ENCODE data around the gene RBMY1D.
"Not testable (repeated sequence)": the region's sequence is repeated elsewhere in the genome, so short reads cannot be mapped to it uniquely, and the experiment has no call there.

Gene RBMY1D

GRCh38 chrY:21894426-21894825, at the start of gene RBMY1D:
Gene RBMY1D (minus strand): TSS chrY:21894526. CDS start chrY:21892513, 2,013 bp downstream.
- not testable (repeated sequence) for H3F3A ChIP-seq (ENCODE audit: insufficient read depth); H3K9ac ChIP-seq (ENCODE audit: low read length); H3K4me3 ChIP-seq (ENCODE audit: insufficient read depth, low read length, poor library complexity, severe bottlenecking); H3K4me2 ChIP-seq (ENCODE audit: low read depth, low read length, poor library complexity, severe bottlenecking); H3K9me3 ChIP-seq (ENCODE audit: insufficient read depth, low read length); H3K27me3 ChIP-seq (ENCODE audit: low read length); H3K36me3 ChIP-seq (ENCODE audit: low read length); H3K9me2 ChIP-seq (replicated peaks; ENCODE audit: insufficient read depth, low read length); H2AFZ ChIP-seq (ENCODE audit: low read depth, low read length, severe bottlenecking); H3K79me2 ChIP-seq (ENCODE audit: insufficient read depth, low read length); H3K27ac ChIP-seq (ENCODE audit: low read depth, low read length); H4K20me1 ChIP-seq (ENCODE audit: low read depth, low read length)

- H3K27me3 ChIP-seq (ENCODE audit: low read length); H3F3A ChIP-seq (ENCODE audit: insufficient read depth); H3K79me2 ChIP-seq (ENCODE audit: insufficient read depth, low read length): not testable (repeated sequence)
Measured at GRCh38 chrY:21917932-21918331, 23.6 kb upstream of the RBMY1D start, which contains the start of gene RBMY1E. Gene RBMY1E (minus strand): TSS chrY:21918032. CDS start chrY:21916054, 1,978 bp downstream.

GRCh38 chrY:21869407-21870076, 24.8 kb downstream of the RBMY1D start:
- H3K4me2 ChIP-seq (ENCODE audit: low read depth, low read length, poor library complexity, severe bottlenecking); H4K20me1 ChIP-seq (ENCODE audit: low read depth, low read length); H3K27me3 ChIP-seq (ENCODE audit: low read length); H3K79me2 ChIP-seq (ENCODE audit: insufficient read depth, low read length); H3K9me2 ChIP-seq (replicated peaks; ENCODE audit: insufficient read depth, low read length); H3K36me3 ChIP-seq (ENCODE audit: low read length); H3K9ac ChIP-seq (ENCODE audit: low read length); H3K27ac ChIP-seq (ENCODE audit: low read depth, low read length); H3K9me3 ChIP-seq (ENCODE audit: insufficient read depth, low read length); H2AFZ ChIP-seq (ENCODE audit: low read depth, low read length, severe bottlenecking); H3F3A ChIP-seq (ENCODE audit: insufficient read depth); H3K4me3 ChIP-seq (ENCODE audit: insufficient read depth, low read length, poor library complexity, severe bottlenecking): not testable (repeated sequence)

More at GRCh38 chrY:21917932-21918331, 23.6 kb upstream of the RBMY1D start, which contains the start of gene RBMY1E:
- H3K9me3 ChIP-seq (ENCODE audit: insufficient read depth, low read length); H3K36me3 ChIP-seq (ENCODE audit: low read length); H4K20me1 ChIP-seq (ENCODE audit: low read depth, low read length); H3K4me3 ChIP-seq (ENCODE audit: insufficient read depth, low read length, poor library complexity, severe bottlenecking); H3K27ac ChIP-seq (ENCODE audit: low read depth, low read length); H2AFZ ChIP-seq (ENCODE audit: low read depth, low read length, severe bottlenecking); H3K9ac ChIP-seq (ENCODE audit: low read length); H3K9me2 ChIP-seq (replicated peaks; ENCODE audit: insufficient read depth, low read length); H3K4me2 ChIP-seq (ENCODE audit: low read depth, low read length, poor library complexity, severe bottlenecking): not testable (repeated sequence)

GRCh38 chrY:21845481-21845880, 48.8 kb downstream of the RBMY1D start:
- no peaks in the 10 kb centered on the region for H3K27me3 ChIP-seq (ENCODE audit: low read length)
- H3F3A ChIP-seq (ENCODE audit: insufficient read depth) = no peaks in the 10 kb centered on the region
- H4K20me1 ChIP-seq (ENCODE audit: low read depth, low read length) = no peaks in the 10 kb centered on the region
- no peaks in the 10 kb centered on the region for H3K79me2 ChIP-seq (ENCODE audit: insufficient read depth, low read length)
- no peak overlapping the region for H2AFZ ChIP-seq (ENCODE audit: low read depth, low read length, severe bottlenecking)
- H3K36me3 ChIP-seq (ENCODE audit: low read length) = no peaks in the 10 kb centered on the region
- no peak overlapping the region for H3K27ac ChIP-seq (ENCODE audit: low read depth, low read length)
- no peak overlapping the region for H3K4me3 ChIP-seq (ENCODE audit: insufficient read depth, low read length, poor library complexity, severe bottlenecking)
- no peak overlapping the region for H3K4me2 ChIP-seq (ENCODE audit: low read depth, low read length, poor library complexity, severe bottlenecking)
- no peaks in the 10 kb centered on the region for H3K9me3 ChIP-seq (ENCODE audit: insufficient read depth, low read length)
- no peaks in the 10 kb centered on the region for H3K9me2 ChIP-seq (replicated peaks; ENCODE audit: insufficient read depth, low read length)
- no peak for TF ChIP-seq EZH2phosphoT487 (conservative IDR thresholded peaks at IDR 0.05; ENCODE audit: low read length)
- TF ChIP-seq CTCF (IDR thresholded peaks at IDR 0.05; ENCODE audit: insufficient read depth, low read length, poor library complexity, severe bottlenecking) = no peak
- H3K9ac ChIP-seq (ENCODE audit: low read length) = no peak overlapping the region

GRCh38 chrY:21842090-21842489, 52.2 kb downstream of the RBMY1D start:
- no peaks in the 10 kb centered on the region for H3K27me3 ChIP-seq (ENCODE audit: low read length)
- TF ChIP-seq CTCF (IDR thresholded peaks at IDR 0.05; ENCODE audit: insufficient read depth, low read length, poor library complexity, severe bottlenecking) (no peak), EZH2phosphoT487 (conservative IDR thresholded peaks at IDR 0.05; ENCODE audit: low read length) (no peak)
- H3K36me3 ChIP-seq (ENCODE audit: low read length) = no peaks in the 10 kb centered on the region
- H3F3A ChIP-seq (ENCODE audit: insufficient read depth) = no peaks in the 10 kb centered on the region
- no peaks in the 10 kb centered on the region for H3K9me2 ChIP-seq (replicated peaks; ENCODE audit: insufficient read depth, low read length)
- no peak overlapping the region for H3K9ac ChIP-seq (ENCODE audit: low read length)
- no peak overlapping the region for H3K4me3 ChIP-seq (ENCODE audit: insufficient read depth, low read length, poor library complexity, severe bottlenecking)
- H3K4me2 ChIP-seq (ENCODE audit: low read depth, low read length, poor library complexity, severe bottlenecking) = no peak overlapping the region
- H2AFZ ChIP-seq (ENCODE audit: low read depth, low read length, severe bottlenecking) = no peak overlapping the region
- H3K79me2 ChIP-seq (ENCODE audit: insufficient read depth, low read length) = no peaks in the 10 kb centered on the region
- H3K9me3 ChIP-seq (ENCODE audit: insufficient read depth, low read length) = no peaks in the 10 kb centered on the region
- no peaks in the 10 kb centered on the region for H4K20me1 ChIP-seq (ENCODE audit: low read depth, low read length)
- no peak overlapping the region for H3K27ac ChIP-seq (ENCODE audit: low read depth, low read length)
